Mucosa of descending colon (tissue), 3 donors: Measurements from ENCODE around the gene FAM89A. TPM values are rescaled to one million over a fixed set of nuclear protein-coding genes. Genes with fewer than 3 reads are reported as not detected.

Source experiments
- ATAC-seq: fragments of 200-7000 bp; cut with Tn5 transposase; one replicate; pipeline ENCODE4 v1.9.1; 2020; ENCODE audit warnings: mild to moderate bottlenecking, moderate library complexity
- DNase-seq, 3 donors: peaks; one replicate each; pipeline ENCODE4 v3.0.0-alpha.2; 2020
- H3K36me3 ChIP-seq: fragments of 200-600 bp; one replicate; pipeline ENCODE4 v1.8.0; 2021; ENCODE audit warnings: low read depth, mild to moderate bottlenecking
- H3K4me1 ChIP-seq: fragments of 200-600 bp; one replicate; pipeline ENCODE4 v1.8.0; 2021; ENCODE audit warnings: low read depth, mild to moderate bottlenecking
- H3K4me3 ChIP-seq: fragments of 200-600 bp; one replicate; pipeline ENCODE4 v1.8.0; 2021; ENCODE audit warnings: mild to moderate bottlenecking
- H3K9me3 ChIP-seq: fragments of 200-600 bp; one replicate; pipeline ENCODE4 v1.8.0; 2021; ENCODE audit warnings: mild to moderate bottlenecking
- intact Hi-C, 2 donors: fragments of 100-400 bp; cut with DNase I in 1 of 2; cut with micrococcal nuclease in 1 of 2; formaldehyde crosslinking; loops; one replicate each; pipeline versions ENCODE4 v1.11.0 to v1.11.1; 2022; cut with DNase I, micrococcal nuclease
- total RNA-seq, 3 donors: library from RNA; stranded (reverse); fragmentation: NEBNext Ultra II Directional in 2 of 3; extraction: Animal tissue kit (Norgen Biotek cat#: 25700) in 2 of 3; gene quantifications; one replicate each; pipeline versions ENCODE4 v1.2.1 to v1.2.4, GENCODE V29; 2021 to 2023
- TF ChIP-seq, protein P1 (sequence below): fragments of 200-600 bp; IDR thresholded peaks from one replicate; pipeline ENCODE4 v1.8.0; 2022; ENCODE audit warnings: antibody characterized with exemption, mild to moderate bottlenecking
- donor health status: DM: no; HTN: no; CAD: no; lungs with moderate emphysema.
- donor health status: DM: no; HTN: no; CAD: no.
- donor health status: DM: no; HTN: yes; CAD: no.

FAM89A gene
- total RNA-seq, 3 donors from 2014 or later: 2.2 to 4.4 (median 3.0) TPM

DNA sequence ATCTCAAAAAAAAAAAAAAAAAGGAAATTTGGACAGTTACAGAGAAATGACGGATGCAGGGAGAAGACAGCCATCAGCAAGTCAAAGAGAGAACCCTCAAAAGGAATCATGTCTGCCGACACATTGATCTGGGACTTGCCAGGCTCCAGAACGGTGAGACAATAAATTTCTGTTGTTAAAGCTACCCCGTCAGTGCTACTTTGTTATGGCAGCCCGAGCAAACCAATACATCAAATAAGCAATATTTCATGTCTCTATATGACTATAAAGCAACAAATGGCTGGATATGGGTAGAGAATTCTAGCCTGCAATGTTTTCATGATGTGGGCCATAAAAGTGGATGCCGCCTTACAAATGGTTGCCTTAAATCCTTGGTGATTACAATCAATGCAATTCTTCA lies 23.3 kb upstream of the FAM89A start:
- TF ChIP-seq, protein P1, sequence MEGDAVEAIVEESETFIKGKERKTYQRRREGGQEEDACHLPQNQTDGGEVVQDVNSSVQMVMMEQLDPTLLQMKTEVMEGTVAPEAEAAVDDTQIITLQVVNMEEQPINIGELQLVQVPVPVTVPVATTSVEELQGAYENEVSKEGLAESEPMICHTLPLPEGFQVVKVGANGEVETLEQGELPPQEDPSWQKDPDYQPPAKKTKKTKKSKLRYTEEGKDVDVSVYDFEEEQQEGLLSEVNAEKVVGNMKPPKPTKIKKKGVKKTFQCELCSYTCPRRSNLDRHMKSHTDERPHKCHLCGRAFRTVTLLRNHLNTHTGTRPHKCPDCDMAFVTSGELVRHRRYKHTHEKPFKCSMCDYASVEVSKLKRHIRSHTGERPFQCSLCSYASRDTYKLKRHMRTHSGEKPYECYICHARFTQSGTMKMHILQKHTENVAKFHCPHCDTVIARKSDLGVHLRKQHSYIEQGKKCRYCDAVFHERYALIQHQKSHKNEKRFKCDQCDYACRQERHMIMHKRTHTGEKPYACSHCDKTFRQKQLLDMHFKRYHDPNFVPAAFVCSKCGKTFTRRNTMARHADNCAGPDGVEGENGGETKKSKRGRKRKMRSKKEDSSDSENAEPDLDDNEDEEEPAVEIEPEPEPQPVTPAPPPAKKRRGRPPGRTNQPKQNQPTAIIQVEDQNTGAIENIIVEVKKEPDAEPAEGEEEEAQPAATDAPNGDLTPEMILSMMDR: no peak
- H3K36me3 ChIP-seq: no peaks in the 10 kb centered on the region
- no peak overlapping the region for H3K4me3 ChIP-seq
- intact Hi-C loops: no loop called here
- no peaks in the 10 kb centered on the region for H3K9me3 ChIP-seq
- DNase-seq: no peak
- no peaks in the 10 kb centered on the region for H3K4me1 ChIP-seq
- no peak for ATAC-seq

DNA sequence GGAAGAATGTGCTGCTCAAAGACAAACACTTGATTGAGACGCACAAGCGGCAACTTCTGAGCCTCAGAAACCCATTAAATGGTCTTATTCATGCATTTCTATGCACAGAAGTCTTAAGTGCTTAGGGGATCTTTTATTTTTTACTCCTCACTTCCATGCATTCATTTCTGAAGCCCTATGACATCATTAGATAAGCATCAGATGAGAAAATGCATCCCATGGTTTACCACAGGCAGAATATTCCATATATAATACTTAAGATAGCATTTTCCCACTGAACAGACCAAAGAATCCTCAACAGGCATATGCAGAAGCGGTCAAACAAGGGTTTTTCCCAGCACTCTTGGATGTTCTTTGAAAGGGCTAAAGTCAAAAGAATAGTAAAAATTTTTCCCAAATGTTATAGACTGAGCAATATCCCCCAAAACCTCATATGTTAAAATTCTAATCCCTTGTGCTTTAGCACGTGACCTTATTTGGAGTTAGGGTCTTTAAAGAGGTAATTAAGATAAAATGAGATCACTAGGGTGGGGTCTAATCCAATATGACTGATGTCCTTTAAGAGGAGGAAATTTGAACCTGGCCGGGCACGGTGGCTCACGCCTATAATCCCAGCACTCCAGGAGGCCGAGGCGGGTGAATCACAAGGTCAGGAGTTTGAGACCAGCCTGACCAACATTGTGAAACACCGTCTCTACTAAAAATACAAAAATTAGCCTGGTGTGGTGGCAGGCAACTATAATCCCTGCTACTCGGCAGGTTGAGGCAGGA lies 22.6 kb upstream of the FAM89A start:
- intact Hi-C loops: no loop called here
- TF ChIP-seq, protein P1: no peak
- no peaks in the 10 kb centered on the region for H3K9me3 ChIP-seq
- no peaks in the 10 kb centered on the region for H3K36me3 ChIP-seq
- ATAC-seq: no peak
- no peak for DNase-seq
- no peaks in the 10 kb centered on the region for H3K4me1 ChIP-seq
- no peak overlapping the region for H3K4me3 ChIP-seq

DNA sequence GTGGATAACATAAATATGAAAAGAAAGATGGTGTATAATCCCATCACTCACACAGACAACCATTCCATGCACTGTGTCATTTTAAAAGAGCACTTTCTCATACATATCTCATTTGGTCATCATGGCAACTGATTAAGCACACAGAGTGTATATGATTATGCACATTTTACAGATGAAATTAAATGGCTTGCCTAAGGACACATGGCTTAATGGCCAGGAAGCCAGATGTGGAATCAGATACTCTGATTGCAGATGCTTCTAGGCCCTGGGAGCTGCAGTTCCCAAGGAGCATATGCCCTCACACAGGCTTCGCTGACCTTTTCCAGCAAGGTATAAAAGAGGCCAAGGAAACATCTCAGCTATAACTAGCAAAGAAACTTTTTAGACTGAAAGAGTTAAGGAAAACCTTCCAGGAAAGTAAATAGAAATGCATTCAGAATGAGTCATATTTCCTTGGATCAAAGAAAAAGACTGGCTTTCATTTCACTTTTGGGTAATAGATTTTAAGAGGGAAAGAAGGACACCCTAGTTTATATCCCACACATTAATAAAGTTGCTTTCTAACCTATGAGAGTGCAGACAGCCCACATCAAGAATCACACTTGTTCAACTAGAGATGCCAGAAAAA lies 19.6 kb upstream of the FAM89A start:
- Histone ChIP-seq H3K9me3 (no peaks in the 10 kb centered on the region), H3K4me3 (no peak overlapping the region), H3K4me1 (no peaks in the 10 kb centered on the region), H3K36me3 (no peaks in the 10 kb centered on the region)
- no peak for ATAC-seq
- no peak for DNase-seq
- intact Hi-C loops: no loop called here
- TF ChIP-seq, protein P1: no peak

DNA sequence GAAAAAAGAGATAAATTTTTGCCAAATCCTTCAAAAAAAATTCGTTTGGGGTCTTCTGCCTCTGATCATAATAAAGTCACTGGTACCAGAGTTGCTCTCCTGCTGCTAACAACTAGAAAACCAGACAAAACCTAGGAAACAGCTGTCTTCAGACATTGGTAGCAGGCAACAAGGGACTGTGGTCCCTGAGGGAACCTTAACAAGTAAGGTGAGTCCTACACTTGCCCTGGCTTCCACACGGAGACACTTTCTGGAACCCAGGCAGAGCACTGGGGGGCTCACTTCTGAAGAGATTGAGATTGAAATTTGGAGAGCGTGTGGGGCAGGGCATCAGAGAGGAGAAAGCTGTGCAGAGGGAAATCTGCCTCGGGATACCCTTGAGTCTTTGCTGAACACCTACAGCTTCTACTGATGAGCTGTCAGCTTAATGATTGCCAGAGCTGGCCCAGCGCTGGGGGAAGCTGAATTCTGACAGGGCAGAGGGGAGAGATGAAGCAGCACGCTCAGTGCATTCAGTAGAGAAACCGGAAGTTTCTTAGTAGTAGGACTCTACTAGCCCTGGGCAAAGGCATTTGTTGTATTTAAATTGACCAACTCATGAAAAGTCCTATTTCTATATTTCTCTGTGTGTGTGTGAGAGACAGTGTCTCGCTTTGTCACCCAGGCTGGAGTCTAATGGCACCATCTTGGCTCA lies 18.5 kb upstream of the FAM89A start:
- no peak for DNase-seq
- intact Hi-C loops: no loop called here
- H3K9me3 ChIP-seq: no peaks in the 10 kb centered on the region
- peaks cover 4% of the 10 kb centered on the region for H3K4me1 ChIP-seq
- H3K36me3 ChIP-seq: no peaks in the 10 kb centered on the region
- TF ChIP-seq, protein P1: no peak
- H3K4me3 ChIP-seq: no peak overlapping the region
- peak; percentile 60 for ATAC-seq

DNA sequence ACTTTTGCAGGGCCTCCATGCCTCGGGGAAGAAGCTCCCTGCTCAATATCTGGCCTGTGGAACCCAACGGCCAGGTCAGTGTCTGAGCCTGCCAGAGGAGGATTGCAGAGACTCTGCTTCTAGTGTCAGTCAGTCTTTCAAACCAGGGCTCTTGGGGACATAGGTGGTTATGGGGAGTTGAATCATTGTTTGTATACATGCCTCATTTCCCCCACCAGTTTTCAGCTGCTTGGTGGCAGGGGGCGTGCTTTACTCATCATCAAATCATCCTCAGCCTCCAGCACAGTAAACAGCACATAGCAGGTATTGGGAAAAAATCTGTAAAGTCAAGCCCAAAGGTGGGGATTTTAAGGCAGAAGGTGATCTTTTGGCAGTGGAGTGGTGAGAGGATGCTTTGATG lies 17.4 kb upstream of the FAM89A start:
- no peak for ATAC-seq
- DNase-seq: no peak
- Histone ChIP-seq H3K4me1 (peaks cover 4% of the 10 kb centered on the region), H3K4me3 (no peak overlapping the region), H3K36me3 (no peaks in the 10 kb centered on the region), H3K9me3 (no peaks in the 10 kb centered on the region)
- TF ChIP-seq, protein P1: no peak
- intact Hi-C loops: no loop called here
